ENCODE measurements around the gene NOC2L. TPM values are rescaled to one million over a fixed set of nuclear protein-coding genes. Genes with fewer than 3 reads are reported as not detected.

The NOC2L gene
- total and polyA plus RNA-seq, 8 donors: 44.9 to 76.8 (median 55.2) TPM

DNA sequence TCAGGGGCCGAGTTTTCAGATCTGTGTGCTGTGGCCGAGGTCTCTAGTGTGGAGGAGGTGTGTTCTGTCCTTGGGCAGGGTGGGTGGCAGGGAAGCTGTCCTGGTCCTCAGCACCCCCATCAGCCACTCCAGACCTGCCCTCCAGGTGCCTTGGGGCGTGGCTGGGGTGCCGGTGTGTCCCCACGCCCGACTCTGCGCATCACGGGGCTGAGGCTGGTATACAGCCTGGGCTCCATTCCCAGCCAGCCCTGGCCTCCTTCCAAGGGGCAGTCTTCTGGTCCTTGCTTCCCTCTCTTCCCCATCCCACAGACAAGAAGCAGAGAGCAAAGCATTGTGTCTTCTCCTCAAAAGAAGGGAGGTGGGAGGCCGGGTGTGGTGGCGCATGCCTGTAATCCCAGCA lies 31.3 kb downstream of the NOC2L start:
- ATAC-seq (no peak), DNase-seq (no peak)
- TF ChIP-seq, protein P1, sequence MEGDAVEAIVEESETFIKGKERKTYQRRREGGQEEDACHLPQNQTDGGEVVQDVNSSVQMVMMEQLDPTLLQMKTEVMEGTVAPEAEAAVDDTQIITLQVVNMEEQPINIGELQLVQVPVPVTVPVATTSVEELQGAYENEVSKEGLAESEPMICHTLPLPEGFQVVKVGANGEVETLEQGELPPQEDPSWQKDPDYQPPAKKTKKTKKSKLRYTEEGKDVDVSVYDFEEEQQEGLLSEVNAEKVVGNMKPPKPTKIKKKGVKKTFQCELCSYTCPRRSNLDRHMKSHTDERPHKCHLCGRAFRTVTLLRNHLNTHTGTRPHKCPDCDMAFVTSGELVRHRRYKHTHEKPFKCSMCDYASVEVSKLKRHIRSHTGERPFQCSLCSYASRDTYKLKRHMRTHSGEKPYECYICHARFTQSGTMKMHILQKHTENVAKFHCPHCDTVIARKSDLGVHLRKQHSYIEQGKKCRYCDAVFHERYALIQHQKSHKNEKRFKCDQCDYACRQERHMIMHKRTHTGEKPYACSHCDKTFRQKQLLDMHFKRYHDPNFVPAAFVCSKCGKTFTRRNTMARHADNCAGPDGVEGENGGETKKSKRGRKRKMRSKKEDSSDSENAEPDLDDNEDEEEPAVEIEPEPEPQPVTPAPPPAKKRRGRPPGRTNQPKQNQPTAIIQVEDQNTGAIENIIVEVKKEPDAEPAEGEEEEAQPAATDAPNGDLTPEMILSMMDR (IDR thresholded peaks at IDR 0.05): no peak
- intact Hi-C loops (cut with DNase I): no loop called here
- Histone ChIP-seq H3K36me3 (no peaks in the 10 kb centered on the region), H3K4me3 (no peak overlapping the region), H3K27ac (no peak overlapping the region), H3K4me1 (peaks cover 8 to 31% of the 10 kb centered on the region in 2 donors), H3K9me3 (no peaks in the 10 kb centered on the region), H3K27me3 (peaks cover 26 to 98% of the 10 kb centered on the region in 2 donors)

DNA sequence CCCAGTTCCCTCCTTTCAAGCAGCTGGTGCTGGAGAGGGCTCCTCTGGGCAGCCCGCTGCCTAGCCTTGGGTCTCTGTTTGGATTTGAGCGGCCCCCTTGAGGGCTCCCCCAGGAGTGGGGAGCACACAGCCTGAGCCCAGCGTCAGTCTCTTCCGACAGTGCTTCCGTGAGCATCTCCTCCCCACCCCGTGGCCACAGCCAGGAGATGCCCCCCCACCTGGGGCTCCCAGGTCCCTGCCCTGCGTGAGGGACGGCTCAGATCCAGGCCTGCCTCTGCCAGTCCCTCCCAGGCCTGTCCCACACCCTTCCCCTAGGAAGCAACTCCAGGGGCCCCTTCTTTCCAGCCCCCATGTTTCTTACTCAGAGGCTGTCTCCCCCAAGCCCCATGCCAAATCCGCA lies 31.8 kb downstream of the NOC2L start:
- H3K36me3 ChIP-seq: no peaks in the 10 kb centered on the region
- DNase-seq (no peak), ATAC-seq (no peak)
- H3K27ac ChIP-seq: no peak overlapping the region
- TF ChIP-seq, protein P1 (IDR thresholded peaks at IDR 0.05): no peak
- H3K9me3 ChIP-seq: no peaks in the 10 kb centered on the region
- H3K4me1 ChIP-seq: peaks cover 10 to 31% of the 10 kb centered on the region in 2 donors
- intact Hi-C loops (cut with DNase I): no loop called here
- H3K4me3 ChIP-seq: no peak overlapping the region
- peaks cover 31 to 98% of the 10 kb centered on the region in 2 donors for H3K27me3 ChIP-seq

DNA sequence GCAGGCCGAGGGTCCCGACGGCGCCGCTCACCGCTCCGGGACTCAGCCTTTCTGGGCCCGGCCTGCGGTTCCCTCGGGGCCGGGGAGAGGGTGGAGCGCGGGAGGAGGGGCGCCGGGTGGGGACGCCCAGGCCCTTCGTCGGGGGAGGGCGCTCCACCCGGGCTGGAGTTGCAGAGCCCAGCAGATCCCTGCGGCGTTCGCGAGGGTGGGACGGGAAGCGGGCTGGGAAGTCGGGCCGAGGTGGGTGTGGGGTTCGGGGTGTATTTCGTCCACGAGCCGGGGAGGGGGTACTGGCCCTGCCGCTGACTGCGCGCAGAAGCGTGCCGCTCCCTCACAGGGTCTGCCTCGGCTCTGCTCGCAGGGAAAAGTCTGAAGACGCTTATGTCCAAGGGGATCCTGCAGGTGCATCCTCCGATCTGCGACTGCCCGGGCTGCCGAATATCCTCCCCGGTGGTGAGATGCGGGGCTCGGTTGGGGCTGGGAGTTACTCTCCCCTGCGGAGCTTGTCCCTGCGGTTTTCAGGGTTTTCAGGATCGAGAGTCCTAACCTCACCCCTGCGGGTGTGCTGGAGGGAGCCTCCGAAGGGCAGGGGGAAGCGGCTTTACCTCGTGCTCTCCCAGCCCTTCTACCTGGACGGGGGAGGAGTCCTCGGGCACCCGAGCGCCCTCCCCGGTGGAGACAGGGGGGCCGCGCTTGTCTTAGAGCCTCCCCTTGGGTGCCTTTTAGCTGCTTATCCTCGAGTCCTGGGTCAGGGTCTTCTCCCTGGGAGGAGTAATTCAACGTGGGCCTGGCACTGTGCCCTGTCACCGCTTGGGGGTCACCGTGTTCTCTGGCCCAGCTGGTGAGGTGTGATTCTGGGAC lies 33.3 kb downstream of the NOC2L start:
- H3K27me3 ChIP-seq: peaks cover 42 to 98% of the 10 kb centered on the region in 2 donors
- peak overlapping the region; percentile 16 to 23 for H3K4me3 ChIP-seq
- TF ChIP-seq, protein P1 (IDR thresholded peaks at IDR 0.05): no peak
- H3K27ac ChIP-seq: no peak overlapping the region
- ATAC-seq (peak; percentile 34), DNase-seq (peak in 2 of 4 donors; percentile 54 to 73)
- peaks cover 16 to 39% of the 10 kb centered on the region in 2 donors for H3K4me1 ChIP-seq
- H3K9me3 ChIP-seq: no peaks in the 10 kb centered on the region
- intact Hi-C loops (cut with DNase I): no loop called here
- H3K36me3 ChIP-seq: no peaks in the 10 kb centered on the region

DNA sequence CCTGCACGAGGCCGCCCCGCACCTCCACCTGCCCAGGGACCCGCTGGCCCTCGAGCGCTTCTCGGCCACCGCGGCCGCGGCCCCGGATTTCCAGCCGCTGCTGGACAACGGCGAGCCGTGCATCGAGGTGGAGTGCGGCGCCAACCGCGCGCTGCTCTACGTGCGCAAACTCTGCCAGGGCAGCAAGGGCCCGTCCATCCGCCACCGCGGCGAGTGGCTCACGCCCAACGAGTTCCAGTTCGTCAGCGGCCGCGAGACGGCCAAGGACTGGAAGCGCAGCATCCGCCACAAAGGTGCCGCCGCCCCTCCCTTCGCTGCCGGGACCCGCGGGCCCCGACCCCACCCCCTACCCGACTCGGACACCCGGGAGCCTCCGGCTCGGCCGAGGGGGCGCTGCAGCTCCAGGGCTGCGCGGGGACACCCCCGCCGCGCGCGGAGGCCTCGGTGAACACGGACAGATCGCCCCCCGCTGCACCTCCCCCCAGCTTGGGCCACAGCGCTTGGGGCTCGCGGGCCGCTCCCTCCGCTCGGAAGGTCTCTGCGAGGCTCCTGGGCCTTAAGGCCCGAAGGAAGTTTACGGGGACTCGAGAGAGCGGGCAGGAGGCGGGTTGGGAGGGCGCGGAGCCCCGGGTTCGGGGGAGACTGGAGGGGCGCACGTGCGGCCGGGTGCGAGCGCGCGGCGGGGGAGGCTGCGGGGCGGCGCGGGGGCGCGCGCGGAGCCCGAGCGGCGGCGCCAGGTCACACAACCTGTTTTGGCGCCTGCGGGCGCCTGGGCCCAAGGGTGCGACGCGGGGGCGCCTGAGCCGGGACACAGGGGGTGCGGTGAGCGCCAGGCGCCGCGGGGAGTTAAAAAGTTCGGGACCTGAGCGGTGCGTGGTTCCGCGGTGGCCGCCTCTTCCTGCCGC lies 34.1 kb downstream of the NOC2L start:
- intact Hi-C loops (cut with DNase I): no loop called here
- TF ChIP-seq, protein P1 (IDR thresholded peaks at IDR 0.05): no peak
- Histone ChIP-seq H3K4me3 (peak overlapping the region; percentile 36 to 44), H3K27ac (no peak overlapping the region), H3K27me3 (peaks cover 42 to 98% of the 10 kb centered on the region in 2 donors), H3K36me3 (no peaks in the 10 kb centered on the region), H3K9me3 (no peaks in the 10 kb centered on the region), H3K4me1 (peaks cover 22 to 47% of the 10 kb centered on the region in 2 donors)
- peak; percentile 4 for ATAC-seq
- DNase-seq: peak in 2 of 4 donors; percentile 35 to 57
